GM18867 (cell line): Measurements from ENCODE around the gene PIMREG.

Experiments
- ATAC-seq: cut with Tn5 transposase; IDR thresholded peaks from one replicate; pipeline ENCODE4 v1.9.1; 2021; ENCODE audit warnings: mild to moderate bottlenecking, moderate library complexity; ENCODE audit not compliant: unreplicated experiment

The PIMREG gene

GRCh38 chr17:6437466-6437865 is 6.8 kb upstream of the PIMREG start:
- ATAC-seq = no peak

- ATAC-seq = no peak
Observed at GRCh38 chr17:6437956-6438355, 6.3 kb upstream of the PIMREG start.

- no peak for ATAC-seq
Observed at GRCh38 chr17:6439951-6440350, 4.3 kb upstream of the PIMREG start.

- no peak for ATAC-seq
Observed at GRCh38 chr17:6442775-6443174, 1.5 kb upstream of the PIMREG start.

GRCh38 chr17:6444571-6445335 is 498 bp downstream of the PIMREG start:
- ATAC-seq = no peak

GRCh38 chr17:6446516-6447100 is 2.4 kb downstream of the PIMREG start:
- ATAC-seq = no peak

GRCh38 chr17:6448473-6448872 is 4.2 kb downstream of the PIMREG start:
- no peak for ATAC-seq

GRCh38 chr17:6449307-6449706 is 5.1 kb downstream of the PIMREG start:
- ATAC-seq = no peak

- no peak for ATAC-seq
Observed at GRCh38 chr17:6450926-6451832, 6.9 kb downstream of the PIMREG start.

- ATAC-seq = no peak
Observed at GRCh38 chr17:6452471-6453266, 8.4 kb downstream of the PIMREG start.

- no peak for ATAC-seq
Observed at GRCh38 chr17:6453279-6454024, 9.2 kb downstream of the PIMREG start.

- no peak for ATAC-seq
Observed at GRCh38 chr17:6454495-6455320, 10.5 kb downstream of the PIMREG start.

- ATAC-seq = no peak
Observed at GRCh38 chr17:6455321-6455705, 11.1 kb downstream of the PIMREG start.

- no peak for ATAC-seq
Observed at GRCh38 chr17:6456321-6456720, 12.1 kb downstream of the PIMREG start.

GRCh38 chr17:6456914-6457687 is 12.8 kb downstream of the PIMREG start:
- ATAC-seq = no peak

GRCh38 chr17:6457688-6458459 is 13.6 kb downstream of the PIMREG start:
- ATAC-seq = no peak

- ATAC-seq = no peak
Observed at GRCh38 chr17:6458460-6458950, 14.2 kb downstream of the PIMREG start.
